ENCODE data around the gene RNF157.
A peak's percentile ranks its signal among the peaks of the same experiment; 100 is the strongest.
"Not testable (repeated sequence)": the region's sequence is repeated elsewhere in the genome, so short reads cannot be mapped to it uniquely, and the experiment has no call there.

The RNF157 gene

GRCh38 chr17:76268991-76269981 lies 29.0 kb upstream of the RNF157 start:
- DNase-seq (ENCODE audit: low read depth): no peak
- TF ChIP-seq CTCF (IDR thresholded peaks at IDR 0.05; ENCODE audit: insufficient read depth, low read depth, low read length, missing control alignments): no peak
- no peak overlapping the region for H3K4me3 ChIP-seq (ENCODE audit: low read length)

DNA sequence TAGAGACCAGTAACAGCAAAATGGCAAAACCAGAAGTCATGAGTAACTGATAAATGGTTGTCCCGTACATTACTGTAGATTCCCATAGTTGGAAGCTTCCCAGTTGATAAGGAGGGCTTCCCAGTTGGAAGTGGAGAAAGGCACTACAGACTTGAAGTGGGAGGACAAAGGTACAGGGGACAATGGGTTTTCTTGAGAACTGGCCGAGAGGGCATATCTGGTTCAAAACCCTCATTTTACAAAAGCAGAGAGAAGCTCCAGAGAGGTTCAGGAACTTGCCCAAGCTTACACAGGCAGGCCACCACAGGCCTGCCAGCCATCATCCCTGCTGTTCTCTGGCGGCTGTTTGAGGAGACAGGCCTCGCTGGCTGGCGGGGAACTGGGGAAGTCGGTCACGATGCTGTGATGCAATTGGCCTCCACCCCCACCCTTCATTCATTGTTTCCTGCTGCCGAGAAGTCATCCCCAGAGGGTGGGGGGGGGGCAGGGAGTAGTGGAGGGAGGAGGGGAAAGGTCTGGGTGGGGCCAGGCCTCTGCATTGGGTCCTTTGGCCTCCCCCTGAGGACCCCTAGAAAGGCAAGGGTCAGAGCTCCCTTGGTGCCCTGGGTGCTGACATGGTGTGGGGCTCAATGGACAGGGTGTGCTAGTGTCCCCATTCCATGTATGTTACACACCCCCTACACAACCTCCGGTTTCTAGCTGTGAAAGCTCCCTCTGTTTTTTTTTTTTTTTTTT lies 27.9 kb upstream of the RNF157 start:
- DNase-seq (ENCODE audit: low read depth): peak; percentile 95
- TF ChIP-seq CTCF (IDR thresholded peaks at IDR 0.05; ENCODE audit: insufficient read depth, low read depth, low read length, missing control alignments): no peak
- peak overlapping the region; percentile 20 for H3K4me3 ChIP-seq (ENCODE audit: low read length)

DNA sequence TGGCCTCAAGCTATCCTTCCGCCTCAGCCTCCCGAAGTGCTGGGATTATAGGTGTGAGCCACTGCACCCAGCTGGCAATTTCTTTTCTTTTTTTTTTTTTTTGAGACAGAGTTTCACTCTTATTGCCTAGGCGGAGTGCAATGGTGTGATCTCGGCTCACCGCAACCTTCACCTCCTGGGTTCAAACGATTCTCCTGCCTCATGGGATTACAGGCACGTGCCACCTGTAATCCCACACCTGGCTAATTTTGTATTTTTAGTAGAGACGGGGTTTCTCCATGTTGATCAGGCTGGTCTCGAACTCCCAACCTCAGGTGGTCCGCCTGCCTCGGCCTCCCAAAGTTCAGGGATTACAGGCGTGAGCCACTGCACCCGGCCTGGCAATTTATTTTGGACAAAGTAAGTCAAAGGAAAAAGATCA lies 27.3 kb upstream of the RNF157 start:
- not testable (repeated sequence) for DNase-seq (ENCODE audit: low read depth); H3K4me3 ChIP-seq (ENCODE audit: low read length)

GRCh38 chr17:76267051-76267576 lies 26.8 kb upstream of the RNF157 start:
- TF ChIP-seq CTCF (IDR thresholded peaks at IDR 0.05; ENCODE audit: insufficient read depth, low read depth, low read length, missing control alignments): no peak
- H3K4me3 ChIP-seq (ENCODE audit: low read length): peak overlapping the region; percentile 65
- DNase-seq (ENCODE audit: low read depth): no peak

DNA sequence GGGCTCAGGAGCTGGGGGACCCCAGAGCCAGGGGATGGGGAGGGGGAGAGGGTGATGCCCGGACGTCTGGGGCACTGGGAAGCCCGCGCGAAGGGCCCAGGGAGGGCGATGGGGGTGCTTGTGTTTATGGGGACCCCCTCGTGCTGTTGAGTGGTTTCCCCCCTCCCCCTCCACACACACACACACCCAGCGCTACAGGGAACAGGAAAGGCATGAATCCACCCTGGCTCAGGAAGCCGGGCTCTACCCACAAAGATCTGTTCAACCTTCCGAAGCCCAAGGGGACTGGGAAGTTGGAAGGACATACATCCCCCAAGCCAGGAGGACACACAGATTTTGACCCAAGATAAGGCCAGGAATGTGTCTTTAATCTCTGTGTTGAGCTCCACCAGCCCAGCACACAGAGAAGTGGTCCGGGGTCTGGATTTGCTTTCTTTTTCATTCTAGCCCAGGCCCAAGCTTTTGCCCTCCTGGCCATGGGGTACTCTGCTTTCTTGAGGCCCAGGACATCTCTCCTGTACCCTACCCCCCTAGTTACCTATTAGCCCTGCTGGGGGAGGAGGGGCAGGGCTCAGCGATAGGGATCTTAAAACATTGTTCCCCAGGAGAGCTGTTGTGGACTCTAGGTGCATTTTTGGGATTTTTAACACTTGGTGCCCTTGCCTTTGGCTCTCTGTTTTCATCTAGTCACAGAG lies 26.1 kb upstream of the RNF157 start:
- no peak for TF ChIP-seq CTCF (IDR thresholded peaks at IDR 0.05; ENCODE audit: insufficient read depth, low read depth, low read length, missing control alignments)
- peak overlapping the region; percentile 65 for H3K4me3 ChIP-seq (ENCODE audit: low read length)
- peak; percentile 47 for DNase-seq (ENCODE audit: low read depth)

- DNase-seq (ENCODE audit: low read depth): peak; percentile 60
- H3K4me3 ChIP-seq (ENCODE audit: low read length): peak overlapping the region; percentile 65
- no peak for TF ChIP-seq CTCF (IDR thresholded peaks at IDR 0.05; ENCODE audit: insufficient read depth, low read depth, low read length, missing control alignments)
Observed at GRCh38 chr17:76265624-76266243, 25.4 kb upstream of the RNF157 start.

All from epithelial cell of esophagus (primary cell).